ENCODE data around the gene BTBD18.

Gene BTBD18

GRCh38 chr11:57751676-57752253 is at the start of gene BTBD18:
BTBD18 (minus strand) TSS chr11:57751819; CDS start chr11:57751188, 631 bp downstream.
- DNase-seq (ENCODE audit: extremely low spot score, insufficient read length, low read depth) (no peak), FAIRE-seq (no peak)

GRCh38 chr11:57801183-57801485 is 49.5 kb upstream of the BTBD18 start:
- DNase-seq (ENCODE audit: extremely low spot score, insufficient read length, low read depth) = no peak
- no peak for FAIRE-seq

- peak; percentile 48 for DNase-seq (ENCODE audit: extremely low spot score, insufficient read length, low read depth)
These were observed 49.0 kb upstream of the BTBD18 start for GRCh38 chr11:57800444-57801182.

GRCh38 chr11:57798905-57799559 is 47.4 kb upstream of the BTBD18 start:
- DNase-seq (ENCODE audit: extremely low spot score, insufficient read length, low read depth) (no peak), FAIRE-seq (no peak)

More at GRCh38 chr11:57800444-57801182, 49.0 kb upstream of the BTBD18 start:
- FAIRE-seq = peak; percentile 84

GRCh38 chr11:57793351-57794115 is 41.9 kb upstream of the BTBD18 start:
- FAIRE-seq (no peak), DNase-seq (ENCODE audit: extremely low spot score, insufficient read length, low read depth) (no peak)

- DNase-seq (ENCODE audit: extremely low spot score, insufficient read length, low read depth) (no peak), FAIRE-seq (peak; percentile 82)
These were observed 41.3 kb upstream of the BTBD18 start for GRCh38 chr11:57792870-57793269.

GRCh38 chr11:57792060-57792541 is 40.5 kb upstream of the BTBD18 start:
- FAIRE-seq (peak; percentile 97), DNase-seq (ENCODE audit: extremely low spot score, insufficient read length, low read depth) (peak; percentile 62)

- no peak for DNase-seq (ENCODE audit: extremely low spot score, insufficient read length, low read depth)
- no peak for FAIRE-seq
These were observed 39.9 kb upstream of the BTBD18 start for GRCh38 chr11:57791321-57792059.

GRCh38 chr11:57788703-57789088 is 37.1 kb upstream of the BTBD18 start:
- no peak for FAIRE-seq

GRCh38 chr11:57787920-57788702 is 36.5 kb upstream of the BTBD18 start:
- FAIRE-seq (peak; percentile 74), DNase-seq (ENCODE audit: extremely low spot score, insufficient read length, low read depth) (no peak)

More at GRCh38 chr11:57788703-57789088, 37.1 kb upstream of the BTBD18 start:
- DNase-seq (ENCODE audit: extremely low spot score, insufficient read length, low read depth) = no peak

GRCh38 chr11:57787006-57787604 is 35.5 kb upstream of the BTBD18 start:
- no peak for FAIRE-seq
- no peak for DNase-seq (ENCODE audit: extremely low spot score, insufficient read length, low read depth)

GRCh38 chr11:57786436-57786835 is 34.8 kb upstream of the BTBD18 start:
- FAIRE-seq (no peak), DNase-seq (ENCODE audit: extremely low spot score, insufficient read length, low read depth) (no peak)

- no peak for DNase-seq (ENCODE audit: extremely low spot score, insufficient read length, low read depth)
- peak; percentile 35 for FAIRE-seq
These were observed 33.5 kb upstream of the BTBD18 start for GRCh38 chr11:57785072-57785471.

GRCh38 chr11:57781529-57781943 is 29.9 kb upstream of the BTBD18 start:
- DNase-seq (ENCODE audit: extremely low spot score, insufficient read length, low read depth) (no peak), FAIRE-seq (no peak)

- DNase-seq (ENCODE audit: extremely low spot score, insufficient read length, low read depth) (no peak), FAIRE-seq (no peak)
These were observed 27.7 kb upstream of the BTBD18 start for GRCh38 chr11:57779276-57779675.

- FAIRE-seq = no peak
- no peak for DNase-seq (ENCODE audit: extremely low spot score, insufficient read length, low read depth)
These were observed 26.9 kb upstream of the BTBD18 start for GRCh38 chr11:57778318-57779037.

GRCh38 chr11:57777969-57778317 is 26.3 kb upstream of the BTBD18 start:
- no peak for FAIRE-seq
- DNase-seq (ENCODE audit: extremely low spot score, insufficient read length, low read depth) = no peak

GRCh38 chr11:57776577-57777210 is 25.1 kb upstream of the BTBD18 start:
- FAIRE-seq (no peak), DNase-seq (ENCODE audit: extremely low spot score, insufficient read length, low read depth) (no peak)
